ENCODE data around the gene FYB2.

FYB2 gene

DNA sequence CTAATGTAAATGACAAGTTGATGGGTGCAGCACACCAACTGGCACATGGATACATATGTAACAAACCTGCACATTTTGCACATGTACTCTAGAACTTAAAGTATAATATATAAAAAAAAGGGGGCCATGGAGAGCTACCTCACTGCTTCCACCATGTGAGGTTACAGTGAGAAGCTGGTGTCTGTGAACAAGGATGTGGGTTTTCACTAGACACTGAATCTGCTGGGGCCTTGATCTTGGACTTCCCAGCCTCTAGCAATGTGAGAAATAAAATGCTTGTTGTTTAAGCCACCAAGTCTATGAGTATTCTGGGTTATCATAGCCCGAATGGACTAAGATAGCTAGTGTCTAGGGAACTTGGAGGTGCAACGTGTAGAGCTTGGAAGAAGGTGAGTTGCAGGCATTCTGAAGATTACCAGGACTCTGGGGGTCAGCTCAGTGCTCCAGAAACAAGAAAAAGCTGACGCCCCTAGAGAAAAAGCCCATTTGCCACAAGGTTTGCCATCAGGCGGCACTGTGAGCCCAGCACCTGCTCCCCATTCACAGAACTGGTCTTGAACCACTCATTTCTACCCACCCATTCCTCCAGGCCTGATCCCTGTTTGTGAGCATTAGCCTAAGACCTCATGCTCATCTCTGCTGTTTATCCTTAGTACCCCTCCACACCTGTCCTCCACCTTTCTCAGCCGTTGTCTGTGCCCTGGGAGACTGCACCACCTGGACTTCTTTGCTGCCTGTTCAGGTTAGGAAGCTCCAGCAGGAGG, 15.1 kb upstream of the FYB2 start:
- DNase-seq, result no peak
- intact Hi-C loops (cut with DNase I), result loop anchor here (5.0 kb wide), 2 partner anchors 1213 to 1328 kb away; no protein-coding TSS in a partner anchor

DNA sequence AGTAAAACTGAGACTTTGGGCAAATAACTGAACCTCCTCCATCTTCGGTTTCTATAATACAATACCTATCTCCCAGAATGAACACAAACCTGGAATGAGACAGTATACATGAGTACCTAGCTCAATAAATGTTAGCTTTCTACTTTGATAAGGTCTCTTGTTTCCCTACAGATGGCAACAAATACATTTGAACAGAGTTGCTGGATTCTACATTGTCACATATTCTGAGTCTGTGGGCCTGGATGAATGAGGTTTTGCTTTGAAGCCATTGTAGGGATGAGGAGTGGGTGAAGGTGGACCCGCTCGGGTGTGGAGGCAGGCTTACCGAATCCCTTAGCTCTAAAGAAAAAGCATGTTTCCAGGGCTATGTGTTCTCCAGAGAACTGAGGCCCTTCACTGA, 13.9 kb upstream of the FYB2 start:
- intact Hi-C loops (cut with DNase I), result loop anchor here (5.0 kb wide), 2 partner anchors 1214 to 1329 kb away; no protein-coding TSS in a partner anchor
- DNase-seq, result no peak

DNA sequence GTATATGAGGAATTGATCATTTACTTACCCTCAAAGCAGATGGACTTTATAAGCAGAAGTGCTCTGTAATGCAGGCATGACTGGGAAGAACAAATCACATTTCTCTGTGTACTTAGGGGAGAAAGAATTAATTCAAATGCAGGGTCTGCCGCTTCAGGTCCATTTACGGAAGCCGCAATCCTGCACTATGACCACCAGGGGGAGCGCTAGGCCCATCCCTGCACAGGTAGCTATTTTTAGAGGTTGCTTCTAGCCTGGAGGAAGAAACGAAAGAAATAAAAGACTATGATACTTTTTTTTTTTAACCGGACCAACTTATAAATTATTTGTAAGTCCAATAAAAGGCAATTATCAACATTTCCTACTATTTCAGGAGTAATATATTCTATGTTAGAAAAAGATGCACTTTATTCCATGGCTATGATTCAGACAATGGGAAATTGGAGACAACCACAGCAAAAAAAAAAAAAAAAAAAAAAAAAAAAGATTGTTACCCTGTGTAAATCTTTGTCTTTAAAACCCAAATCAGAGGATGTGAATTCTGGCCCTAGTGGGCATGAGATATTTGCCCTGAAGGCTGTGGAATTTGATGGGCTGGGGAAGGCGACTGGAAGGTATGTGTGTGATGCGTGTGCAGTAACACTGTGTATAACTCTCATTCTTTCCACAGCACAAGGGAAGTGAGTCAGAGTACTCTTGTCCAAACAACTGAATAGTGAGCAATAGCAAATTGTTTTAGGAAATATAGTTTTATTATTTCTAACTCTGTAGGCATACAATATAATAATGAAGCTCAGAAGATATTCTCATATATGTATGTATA, 12.9 kb upstream of the FYB2 start:
- intact Hi-C loops (cut with DNase I), result loop anchor here (1.0 to 5.0 kb wide), 3 partner anchors 229 to 1330 kb away; no protein-coding TSS in a partner anchor
- peak; percentile 22 to 96 (median 71) for DNase-seq

DNA sequence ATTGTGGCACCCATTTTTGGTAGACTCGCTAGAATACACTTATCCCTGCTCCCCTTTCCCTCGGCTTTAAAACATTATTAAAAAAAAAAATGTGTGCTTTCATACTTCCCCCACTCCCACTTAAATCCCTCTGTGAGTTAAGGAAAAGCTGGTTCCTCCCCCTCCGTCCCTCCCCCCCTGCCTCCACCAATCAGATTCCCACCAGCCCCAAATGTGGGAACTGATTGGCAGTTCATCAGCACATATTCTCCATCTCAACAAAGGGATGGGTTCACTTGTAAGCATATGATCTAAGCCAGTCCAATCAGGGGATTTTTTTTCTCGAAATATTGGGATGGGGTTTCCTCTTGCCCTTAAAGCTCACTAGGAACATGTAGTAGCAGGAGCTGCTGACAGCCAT, 10.8 kb upstream of the FYB2 start:
- intact Hi-C loops (cut with DNase I), result loop anchor here (5.0 kb wide), 2 partner anchors 1217 to 1332 kb away; no protein-coding TSS in a partner anchor
- no peak for DNase-seq

DNA sequence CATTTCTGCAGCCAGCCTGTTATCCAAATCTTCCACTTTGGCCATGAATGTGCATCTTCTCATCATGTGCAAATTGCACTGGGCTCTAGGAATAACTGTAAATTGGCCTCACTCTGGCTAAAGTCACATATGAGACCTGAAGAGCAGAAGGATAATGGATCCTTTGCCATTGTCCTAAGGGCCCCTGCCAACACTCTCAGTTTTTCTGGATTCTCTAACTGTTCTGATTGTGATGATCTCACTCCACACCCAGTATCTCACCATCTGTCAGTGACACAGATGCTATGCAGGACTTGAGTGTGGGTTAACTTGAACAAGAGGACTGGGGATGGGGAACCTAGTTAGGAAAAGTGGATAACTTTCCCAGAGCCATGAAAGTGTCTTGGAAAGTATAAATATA, 8.5 kb upstream of the FYB2 start:
- DNase-seq, result no peak
- intact Hi-C loops (cut with DNase I), result loop anchor here (10.0 kb wide), 1 partner anchor 1543 kb away; no protein-coding TSS in a partner anchor

DNA sequence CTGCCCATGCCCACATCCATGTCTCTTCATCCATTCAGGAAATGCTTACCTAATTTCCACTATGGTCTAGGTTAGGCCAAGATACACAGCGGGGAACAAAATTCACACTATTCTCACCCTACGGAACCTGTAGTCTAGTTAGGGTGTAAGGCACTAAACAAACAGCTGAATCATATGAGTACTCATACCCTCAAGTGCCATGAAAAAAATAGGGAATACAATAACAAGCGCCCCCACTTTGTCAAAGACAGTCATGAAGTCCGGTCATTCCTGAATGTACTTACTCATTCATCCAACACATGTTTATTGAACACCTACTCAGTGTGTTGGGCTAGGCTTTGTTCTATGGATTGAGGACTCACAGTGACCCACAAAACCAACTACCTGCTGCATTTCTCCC, 6.2 kb upstream of the FYB2 start:
- no peak for DNase-seq
- intact Hi-C loops (cut with DNase I), result loop anchor here (10.0 kb wide), 1 partner anchor 1541 kb away; no protein-coding TSS in a partner anchor

DNA sequence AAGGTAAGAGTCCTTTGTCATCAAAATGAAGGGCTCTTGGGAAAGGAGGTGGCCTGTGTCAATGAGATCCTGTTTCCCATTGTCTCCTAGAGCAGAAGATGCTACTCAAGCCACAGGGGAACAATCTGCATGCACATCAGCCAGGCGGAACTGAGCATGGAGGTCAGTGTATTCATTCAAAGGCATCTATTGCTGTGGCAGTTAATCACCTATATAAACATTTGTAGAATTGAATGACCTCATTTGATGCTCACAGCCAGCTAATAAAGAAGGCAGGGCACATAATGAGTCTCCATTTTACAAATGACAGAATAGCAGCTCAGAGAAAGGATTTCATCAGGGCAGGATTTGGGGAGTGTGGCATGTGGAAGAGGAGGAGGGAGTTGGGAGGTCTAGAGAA, 5.7 kb upstream of the FYB2 start:
- intact Hi-C loops (cut with DNase I), result loop anchor here (10.0 kb wide), 1 partner anchor 1540 kb away; no protein-coding TSS in a partner anchor
- DNase-seq, result no peak

DNA sequence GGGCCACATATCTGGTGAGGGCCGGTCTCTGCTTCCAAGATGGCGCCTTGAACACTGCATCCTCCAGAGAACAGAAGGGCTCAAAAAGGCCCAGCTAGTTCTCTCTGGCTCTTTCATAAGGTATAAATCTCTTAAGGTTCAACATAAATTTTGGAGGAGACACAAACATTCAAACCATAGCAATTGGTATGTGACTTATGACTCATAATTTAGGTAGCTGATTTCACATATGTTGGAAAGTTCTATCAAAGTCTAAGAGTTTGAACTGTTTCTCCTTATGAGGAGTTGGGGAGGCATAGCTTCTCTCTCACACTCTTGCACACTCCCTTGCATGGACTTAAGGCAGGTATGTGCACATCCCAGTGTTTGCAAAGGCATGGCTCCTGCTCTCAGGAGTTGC, 5.1 kb upstream of the FYB2 start:
- intact Hi-C loops (cut with DNase I), result loop anchor here (10.0 kb wide), 1 partner anchor 1539 kb away; no protein-coding TSS in a partner anchor
- DNase-seq, result no peak

DNA sequence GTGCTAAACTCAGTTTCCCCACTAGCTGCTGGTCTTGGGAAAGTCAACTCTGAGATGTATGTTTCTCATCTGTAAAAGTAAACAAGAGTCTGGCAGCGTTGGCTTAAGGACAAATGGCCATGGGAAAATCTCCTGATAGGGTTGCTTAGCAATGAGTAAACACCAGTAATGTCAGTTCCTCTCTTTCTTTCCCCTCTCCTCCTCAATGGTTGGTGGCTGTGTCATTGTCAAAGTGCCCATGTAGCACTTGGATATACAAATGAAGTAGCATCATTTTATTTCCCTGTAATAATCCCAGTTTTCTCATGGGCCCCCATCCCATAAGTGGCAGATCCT, 2.2 kb upstream of the FYB2 start:
- no peak for DNase-seq
- intact Hi-C loops (cut with DNase I), result loop anchor here (10.0 kb wide), 1 partner anchor 1537 kb away; no protein-coding TSS in a partner anchor

DNA sequence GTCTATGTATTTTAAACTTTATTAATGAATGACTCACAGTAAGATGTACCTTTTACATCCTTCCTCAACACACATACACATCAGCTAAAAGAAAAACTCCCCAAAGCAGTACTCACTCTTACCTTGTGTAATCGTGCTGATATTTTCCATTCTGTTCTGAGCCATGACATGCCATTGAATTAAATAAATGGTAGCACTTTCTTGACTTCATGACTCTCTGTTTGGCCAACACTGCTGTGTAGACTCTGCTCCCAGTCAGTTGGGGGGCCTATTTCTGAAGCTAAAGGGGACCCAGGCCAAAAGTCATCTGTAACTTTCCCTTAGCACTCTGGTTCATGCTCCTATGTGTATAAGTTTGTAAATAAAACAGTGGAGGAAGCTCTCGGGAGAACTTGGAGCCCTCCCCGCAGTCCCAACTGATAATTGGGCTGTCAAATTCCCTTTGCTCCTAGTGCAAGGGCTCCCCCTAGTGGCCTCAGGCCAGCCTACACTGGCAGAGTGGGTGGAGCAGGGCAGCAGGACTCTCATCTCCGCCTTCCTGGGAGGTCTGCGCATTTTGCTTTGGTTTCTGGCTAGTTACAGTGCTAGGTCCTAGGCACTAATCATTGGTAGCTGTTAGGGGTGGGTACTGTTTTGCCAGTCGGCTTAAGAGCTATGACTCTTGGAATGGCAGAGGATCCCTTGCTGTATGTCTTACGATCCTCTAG, 1.7 kb upstream of the FYB2 start:
- peak; percentile 56 to 95 (median 81) for DNase-seq
- intact Hi-C loops (cut with DNase I), result loop anchor here (10.0 kb wide), 1 partner anchor 1536 kb away; no protein-coding TSS in a partner anchor

DNA sequence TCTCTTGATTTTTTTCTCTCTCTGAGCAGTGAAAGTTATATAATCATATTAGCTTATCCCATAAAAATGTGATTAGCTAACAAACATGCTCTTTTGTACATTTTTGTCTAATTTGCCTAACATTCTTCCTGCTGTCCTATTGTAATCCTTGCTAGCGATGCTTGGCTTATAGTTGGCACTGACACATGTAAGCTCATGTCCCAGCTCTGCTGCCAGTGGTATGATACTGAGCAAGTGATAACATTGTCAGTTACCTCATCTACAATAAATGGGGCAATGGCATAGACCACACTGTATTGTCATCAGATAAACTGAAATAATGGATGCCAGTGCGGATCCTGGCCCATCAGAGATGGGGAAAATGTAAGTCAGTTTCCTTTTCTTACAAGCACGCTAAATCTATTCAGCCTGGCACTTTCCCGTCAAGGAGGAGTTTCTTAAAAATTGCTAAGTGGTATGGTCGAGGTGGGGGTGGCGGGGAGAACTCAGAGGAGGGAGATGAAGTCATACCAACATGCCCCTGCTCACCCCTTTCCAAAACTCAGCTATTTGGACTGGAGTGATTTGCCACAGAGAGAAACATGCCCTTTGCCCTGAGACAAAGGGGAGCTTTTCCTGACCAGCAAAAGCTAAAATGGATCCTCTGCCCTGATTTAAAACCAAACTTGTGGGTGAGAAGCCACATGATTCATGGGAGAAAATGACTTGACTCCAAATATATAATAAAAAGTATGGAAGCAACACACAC, 1.3 kb downstream of the FYB2 start:
- DNase-seq, result no peak
- intact Hi-C loops (cut with DNase I), result no loop called here

DNA sequence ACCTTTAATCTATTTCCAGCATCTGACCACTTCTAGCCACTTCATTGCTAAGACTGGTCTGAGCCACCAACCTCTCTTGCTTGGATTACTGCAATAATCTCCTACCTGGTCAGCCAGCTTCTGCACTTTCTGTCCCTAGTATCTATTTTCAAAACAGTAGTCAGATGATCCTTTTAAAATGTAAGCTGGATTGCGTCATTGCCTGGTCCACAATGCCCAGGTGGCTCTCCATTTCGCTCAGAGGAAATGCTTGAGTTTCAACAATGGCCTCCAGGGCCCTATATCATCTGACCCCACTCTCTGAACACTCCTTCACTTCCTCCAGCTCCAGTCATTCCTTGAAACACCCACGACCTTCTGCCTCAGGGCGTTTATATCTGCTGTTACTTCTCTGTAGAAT, 2.3 kb downstream of the FYB2 start:
- no peak for DNase-seq

DNA sequence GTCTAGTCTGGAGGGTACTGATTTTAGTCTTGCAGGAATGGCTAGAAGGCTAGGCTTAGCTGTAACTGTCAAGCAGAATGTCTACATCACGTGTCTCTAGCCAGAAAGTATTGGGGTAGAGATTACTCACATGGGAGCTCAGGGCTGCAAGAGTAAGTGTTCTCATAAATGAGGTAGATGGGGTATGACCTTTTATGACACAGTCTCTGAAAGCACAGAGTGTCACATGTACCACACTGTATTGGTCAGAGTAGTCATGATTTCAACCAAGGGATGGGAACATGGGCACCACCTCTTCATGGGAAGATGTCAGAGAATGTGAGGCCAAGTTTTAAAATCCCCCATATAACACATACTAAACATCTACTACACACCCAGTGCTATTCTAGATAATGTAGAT, 2.9 kb downstream of the FYB2 start:
- DNase-seq, result no peak
- intact Hi-C loops (cut with DNase I), result no loop called here

More for the DNA sequence above, 2.3 kb downstream of the FYB2 start:
- intact Hi-C loops (cut with DNase I), result no loop called here

DNA sequence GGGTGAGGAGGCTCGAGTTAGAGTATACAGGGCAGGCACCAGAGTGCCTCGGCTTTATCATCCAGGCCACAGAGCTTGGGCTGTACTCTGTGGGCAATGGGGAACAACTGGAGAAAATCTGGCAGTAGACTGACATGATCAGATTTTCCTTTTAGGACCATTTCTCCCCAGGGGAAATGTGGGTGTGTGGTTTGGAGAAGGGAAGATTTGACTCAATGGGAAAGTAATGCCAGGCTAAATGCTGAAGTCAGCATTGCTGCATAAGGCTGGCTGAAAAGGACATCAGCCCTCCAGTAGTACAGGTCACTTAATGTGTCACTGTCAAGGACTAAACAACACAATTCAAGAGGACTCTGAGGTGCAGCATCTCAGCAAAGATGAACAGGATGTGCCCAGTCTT, 5.0 kb downstream of the FYB2 start:
- intact Hi-C loops (cut with DNase I), result no loop called here
- no peak for DNase-seq

DNA sequence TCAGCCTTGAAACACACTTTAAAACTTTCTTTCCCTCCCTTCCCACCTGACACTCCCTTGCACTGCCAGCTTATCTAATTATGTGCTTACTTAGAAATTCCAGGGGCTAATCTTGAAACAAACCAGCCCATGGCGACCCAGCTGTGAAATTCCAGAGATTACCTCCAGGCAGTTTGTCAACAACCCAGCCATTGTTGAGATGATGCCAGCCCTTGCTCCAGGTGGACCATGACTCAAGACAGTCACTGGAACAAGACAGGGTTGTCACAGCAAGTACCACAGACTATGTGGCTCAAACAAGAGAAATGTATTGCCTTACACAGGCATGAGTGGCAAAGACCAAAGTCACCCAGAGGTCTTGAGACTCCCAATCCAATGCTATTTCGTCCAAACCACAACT, 7.9 kb downstream of the FYB2 start:
- intact Hi-C loops (cut with DNase I), result no loop called here
- DNase-seq, result no peak

DNA sequence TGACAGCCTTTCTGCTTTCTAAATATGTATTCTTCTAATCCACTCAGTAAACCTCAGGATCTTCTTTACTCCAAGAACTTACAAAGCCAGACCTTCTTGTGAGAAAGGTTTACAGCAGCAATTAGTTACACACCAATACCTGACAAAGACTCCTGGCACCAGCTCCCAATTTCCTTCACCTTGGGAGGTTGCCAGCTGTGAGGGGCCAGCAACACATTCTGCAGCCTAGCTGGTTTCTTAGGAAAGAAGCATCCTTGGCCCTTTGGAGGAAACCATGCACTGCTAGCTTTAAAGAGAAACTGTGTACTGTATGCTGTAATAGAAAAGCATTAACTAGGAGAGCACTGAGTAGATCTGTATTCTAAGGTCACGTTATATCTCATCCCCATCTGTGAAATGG, 10.8 kb downstream of the FYB2 start:
- intact Hi-C loops (cut with DNase I), result no loop called here
- DNase-seq, result peak in 7 of 10 donors; percentile 34 to 83 (median 42)

DNA sequence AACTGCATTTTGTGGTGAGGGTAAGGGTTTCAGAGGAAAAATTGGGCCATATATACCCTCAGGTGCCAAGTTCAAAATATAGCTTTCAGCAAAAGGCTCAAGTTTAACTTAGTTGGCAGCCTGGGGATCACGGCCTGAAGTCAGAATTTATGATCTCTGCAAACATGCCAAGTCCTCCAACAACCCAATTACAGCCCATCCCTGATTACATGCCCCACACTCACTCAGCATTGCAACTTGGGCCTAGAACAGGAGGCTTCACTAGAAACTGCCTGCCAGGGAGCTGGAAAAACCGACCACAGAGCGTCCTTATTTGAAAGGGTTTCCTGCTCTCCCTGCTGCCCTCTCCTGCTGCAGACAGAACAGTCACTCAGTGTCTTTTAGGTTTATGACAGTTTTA, 12.4 kb downstream of the FYB2 start:
- intact Hi-C loops (cut with DNase I), result no loop called here

DNA sequence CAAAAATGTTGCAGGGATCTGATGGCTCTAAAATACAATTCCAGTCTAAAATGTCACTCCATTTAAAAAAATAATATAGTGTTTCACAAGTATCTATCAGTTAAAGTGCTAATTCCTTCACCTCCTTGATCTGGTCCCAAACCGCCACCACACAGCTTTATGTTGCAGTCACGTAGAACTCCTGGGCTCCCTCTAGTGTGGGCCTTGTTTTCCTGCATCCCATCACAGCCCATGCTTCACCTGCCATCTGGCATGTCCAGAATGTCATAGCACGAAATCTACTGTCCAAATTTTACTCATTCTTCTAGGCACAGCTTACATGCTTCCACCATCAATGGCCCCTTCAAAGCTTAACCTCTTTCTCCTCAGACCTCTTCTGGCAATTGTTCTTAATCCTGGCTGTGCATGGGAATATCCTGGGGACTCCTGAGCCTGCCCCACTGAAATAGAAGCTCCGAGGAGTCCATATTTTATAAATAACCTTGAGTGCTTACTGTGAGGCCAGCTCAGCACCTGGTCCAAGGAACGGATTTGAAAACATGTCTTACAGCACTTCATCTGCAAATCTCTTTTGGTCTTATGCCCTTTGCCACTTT, 15.5 kb downstream of the FYB2 start:
- DNase-seq, result peak in 1 of 10 donors; percentile 38

More for the DNA sequence above, 12.4 kb downstream of the FYB2 start:
- peak in 1 of 10 donors; percentile 70 for DNase-seq

DNA sequence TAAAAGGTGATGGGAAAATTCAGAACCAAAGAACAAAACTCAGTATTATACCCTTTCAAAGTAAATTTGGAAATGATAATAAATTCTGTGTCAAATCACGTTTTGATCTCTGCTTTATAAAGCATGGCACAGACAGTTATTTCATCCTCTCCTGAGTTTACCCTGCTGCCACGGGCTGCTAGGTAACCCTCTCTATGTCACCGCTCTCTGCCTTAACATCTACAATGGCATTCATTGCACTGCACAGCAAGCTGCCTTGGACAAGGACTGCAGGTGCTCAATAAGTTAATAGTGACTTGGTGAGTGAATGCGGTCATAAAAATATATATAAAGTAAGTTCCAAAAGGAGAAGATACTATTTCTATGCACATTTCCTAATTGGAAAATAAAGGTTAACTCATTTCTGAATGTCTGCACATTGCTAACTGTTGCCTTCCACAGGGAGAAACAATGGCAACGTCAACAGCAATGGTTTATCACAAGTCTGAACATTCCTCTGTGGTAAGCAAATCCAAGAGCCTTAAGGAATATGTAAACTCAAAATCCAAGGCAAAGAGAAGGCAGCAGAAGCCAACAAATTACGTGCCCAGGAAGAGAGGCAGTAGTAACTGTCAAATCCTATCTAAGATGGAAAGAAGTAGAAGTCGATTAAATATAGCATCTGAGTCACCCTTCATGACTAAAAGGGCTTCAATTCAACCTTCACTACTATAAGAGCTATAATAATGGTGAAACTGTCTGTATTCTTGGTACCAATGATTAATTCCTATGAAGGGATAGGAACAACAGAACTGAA, 19.4 kb downstream of the FYB2 start:
- DNase-seq, result no peak
- intact Hi-C loops (cut with DNase I), result no loop called here

More for the DNA sequence above, 15.5 kb downstream of the FYB2 start:
- intact Hi-C loops (cut with DNase I), result no loop called here

Data from posterior cingulate gyrus (tissue), 11 donors.